Bone marrow (tissue), 2 donors: ENCODE data around the gene PCDHGA7.
"Not testable (repeated sequence)": the region's sequence is repeated elsewhere in the genome, so short reads cannot be mapped to it uniquely, and the experiment has no call there.

Experiments
- DNase-seq, 2 donors: peaks; one replicate each; lab custom pipeline; 2025; lab: John Stamatoyannopoulos, UW

PCDHGA7 gene

DNA sequence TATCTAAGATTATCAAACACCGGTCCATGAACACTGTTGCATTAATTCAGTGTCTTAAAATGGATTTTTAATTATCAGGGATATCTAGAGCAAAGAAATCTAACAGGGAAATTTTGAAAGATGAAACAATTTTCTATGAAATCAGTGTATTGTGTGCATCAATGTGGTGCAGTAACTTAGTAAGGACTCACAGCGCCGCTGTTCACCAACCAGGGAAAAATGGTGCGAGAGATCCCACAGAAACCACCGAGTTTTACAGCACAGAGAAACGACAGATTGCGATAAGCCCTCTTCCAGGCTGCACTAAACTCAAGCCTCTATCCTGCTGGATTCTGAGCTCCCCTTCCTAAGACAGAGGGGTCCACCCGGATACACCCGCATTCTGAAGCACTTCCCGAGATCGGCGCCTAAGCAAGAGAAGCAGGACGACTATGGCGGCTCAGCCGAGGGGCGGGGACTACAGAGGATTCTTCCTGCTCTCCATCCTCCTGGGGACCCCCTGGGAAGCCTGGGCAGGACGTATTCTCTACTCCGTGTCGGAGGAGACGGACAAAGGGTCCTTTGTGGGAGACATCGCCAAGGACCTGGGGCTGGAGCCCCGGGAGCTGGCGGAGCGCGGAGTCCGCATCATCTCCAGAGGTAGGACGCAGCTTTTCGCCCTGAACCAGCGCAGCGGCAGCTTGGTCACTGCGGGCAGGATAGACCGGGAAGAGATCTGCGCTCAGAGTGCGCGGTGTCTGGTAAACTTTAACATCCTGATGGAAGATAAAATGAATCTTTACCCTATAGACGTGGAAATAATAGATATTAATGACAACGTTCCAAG, at the start of gene PCDHGA7:
Gene PCDHGA7 (plus strand): TSS at position 274 of the 826 bp plus-strand sequence. CDS start 158 bp downstream, at position 432.
- no peak for DNase-seq

DNA sequence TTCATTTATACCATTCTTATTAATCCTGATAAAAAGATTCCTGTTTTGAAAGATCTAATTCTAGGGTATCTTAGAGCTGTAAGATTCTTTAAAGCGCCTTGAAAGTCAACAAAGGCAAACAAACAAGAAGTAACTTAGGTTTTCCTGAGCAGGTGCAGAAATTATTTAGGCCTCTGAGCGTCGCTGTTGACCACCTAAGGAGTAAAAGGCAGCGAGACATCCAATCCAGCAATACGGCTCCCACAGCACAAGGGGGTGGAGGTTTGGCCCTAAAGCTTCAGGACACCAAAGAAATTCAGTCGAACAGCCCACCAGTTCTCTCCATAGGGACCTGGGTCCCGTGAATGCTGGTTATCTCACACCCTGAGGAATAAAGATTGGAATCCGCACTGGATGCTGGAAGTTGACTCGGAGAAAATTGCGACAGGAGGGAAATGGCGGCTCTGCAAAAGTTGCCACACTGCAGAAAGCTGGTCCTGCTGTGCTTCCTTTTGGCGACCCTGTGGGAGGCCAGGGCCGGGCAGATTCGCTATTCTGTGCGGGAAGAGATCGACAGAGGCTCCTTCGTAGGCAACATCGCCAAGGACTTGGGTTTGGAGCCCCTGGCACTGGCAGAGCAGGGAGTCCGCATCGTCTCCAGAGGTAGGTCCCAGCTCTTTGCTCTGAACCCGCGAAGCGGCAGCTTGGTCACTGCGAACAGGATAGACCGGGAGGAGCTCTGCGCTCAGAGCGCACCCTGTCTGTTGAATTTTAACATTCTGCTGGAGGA, 43.8 kb upstream of the PCDHGA7 start, which contains the start of gene PCDHGA2:
Gene PCDHGA2 (plus strand): TSS at position 223 of the 769 bp plus-strand sequence.
- no peak for DNase-seq

DNA sequence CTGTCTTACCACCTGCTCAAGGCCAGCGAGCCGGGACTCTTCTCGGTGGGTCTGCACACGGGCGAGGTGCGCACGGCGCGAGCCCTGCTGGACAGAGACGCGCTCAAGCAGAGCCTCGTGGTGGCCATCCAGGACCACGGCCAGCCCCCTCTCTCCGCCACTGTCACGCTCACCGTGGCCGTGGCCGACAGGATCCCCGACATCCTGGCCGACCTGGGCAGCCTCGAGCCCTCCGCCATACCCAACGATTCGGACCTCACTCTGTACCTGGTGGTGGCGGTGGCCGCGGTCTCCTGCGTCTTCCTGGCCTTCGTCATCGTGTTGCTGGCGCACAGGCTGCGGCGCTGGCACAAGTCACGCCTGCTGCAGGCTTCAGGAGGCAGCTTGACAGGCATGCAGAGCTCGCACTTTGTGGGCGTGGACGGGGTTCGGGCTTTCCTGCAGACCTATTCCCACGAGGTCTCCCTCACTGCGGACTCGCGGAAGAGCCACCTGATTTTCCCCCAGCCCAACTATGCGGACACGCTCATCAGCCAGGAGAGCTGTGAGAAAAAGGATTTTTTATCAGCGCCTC, 41.7 kb upstream of the PCDHGA7 start:
- not testable (repeated sequence) for DNase-seq

DNA sequence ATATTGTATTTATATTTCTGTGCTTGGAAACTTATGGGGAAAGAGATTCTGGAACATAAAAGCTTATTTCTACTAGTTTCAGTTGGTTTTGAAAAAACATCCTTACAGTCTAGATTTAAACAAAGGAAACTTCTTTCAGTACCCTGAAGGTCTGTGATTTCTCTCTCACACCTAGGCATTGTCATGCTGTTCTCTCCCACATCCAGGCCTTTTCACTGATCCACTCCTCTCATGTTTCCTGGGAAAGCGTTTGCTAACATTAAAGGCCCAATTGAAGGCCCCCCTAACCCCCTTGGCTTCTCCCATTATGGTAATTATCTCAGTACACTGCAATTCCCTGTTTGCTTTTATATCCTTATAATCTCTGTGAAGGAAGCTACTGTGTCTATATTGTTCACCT, 39.8 kb upstream of the PCDHGA7 start:
- no peak for DNase-seq

DNA sequence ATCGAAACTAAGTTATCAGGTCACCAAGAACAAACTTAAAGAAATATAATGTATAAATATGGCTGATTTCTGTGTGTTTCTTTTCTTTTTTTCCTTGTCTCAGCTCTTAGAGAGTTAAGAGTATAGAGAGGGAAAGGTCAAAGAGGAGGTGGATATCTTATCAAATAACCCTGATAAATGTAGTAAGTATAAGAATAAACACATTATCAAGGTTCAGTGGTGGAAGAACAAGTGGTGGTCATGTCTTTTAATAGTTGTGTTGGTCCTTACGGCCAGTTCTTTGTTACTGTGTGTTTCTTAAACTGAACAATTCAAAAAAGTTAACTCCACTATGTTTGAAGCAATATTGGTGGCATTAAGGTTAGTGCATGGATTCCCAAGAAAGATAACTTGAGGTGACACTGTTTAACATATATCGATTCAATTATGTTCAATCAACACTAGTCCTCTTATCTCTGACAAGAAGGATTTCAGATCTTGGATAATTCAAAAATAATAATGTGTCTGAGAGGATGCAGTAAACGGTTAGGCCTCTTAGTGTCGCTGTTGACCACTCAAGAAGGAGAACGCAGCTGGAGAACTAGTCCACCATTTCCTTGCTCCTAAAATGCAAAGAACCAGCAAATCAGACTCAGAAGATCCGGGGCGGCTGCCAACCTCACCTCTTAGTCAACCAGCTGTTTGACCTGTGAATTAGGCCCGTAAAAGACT, 39.1 kb upstream of the PCDHGA7 start, which contains the start of gene PCDHGA3:
Gene PCDHGA3 (plus strand): TSS at position 588 of the 711 bp plus-strand sequence. CDS start 205 bp downstream, outside the sequence.
- DNase-seq: no peak

DNA sequence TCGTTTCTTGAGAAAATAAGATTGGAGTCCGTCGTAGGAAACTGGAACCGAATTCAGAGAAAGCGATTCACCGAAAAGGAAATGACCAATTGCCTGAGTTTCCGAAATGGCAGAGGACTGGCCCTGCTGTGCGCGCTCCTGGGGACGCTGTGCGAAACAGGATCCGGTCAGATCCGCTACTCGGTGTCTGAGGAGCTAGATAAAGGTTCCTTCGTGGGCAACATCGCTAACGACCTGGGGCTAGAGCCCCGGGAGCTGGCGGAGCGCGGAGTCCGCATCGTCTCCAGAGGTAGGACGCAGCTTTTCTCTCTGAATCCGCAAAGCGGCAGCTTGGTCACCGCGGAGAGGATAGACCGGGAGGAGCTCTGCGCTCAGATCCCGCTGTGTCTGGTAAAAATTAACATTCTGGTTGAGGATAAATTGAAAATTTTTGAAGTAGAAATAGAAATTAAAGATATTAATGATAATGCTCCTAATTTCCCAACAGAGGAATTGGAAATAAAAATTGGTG, 38.5 kb upstream of the PCDHGA7 start:
- DNase-seq: no peak

DNA sequence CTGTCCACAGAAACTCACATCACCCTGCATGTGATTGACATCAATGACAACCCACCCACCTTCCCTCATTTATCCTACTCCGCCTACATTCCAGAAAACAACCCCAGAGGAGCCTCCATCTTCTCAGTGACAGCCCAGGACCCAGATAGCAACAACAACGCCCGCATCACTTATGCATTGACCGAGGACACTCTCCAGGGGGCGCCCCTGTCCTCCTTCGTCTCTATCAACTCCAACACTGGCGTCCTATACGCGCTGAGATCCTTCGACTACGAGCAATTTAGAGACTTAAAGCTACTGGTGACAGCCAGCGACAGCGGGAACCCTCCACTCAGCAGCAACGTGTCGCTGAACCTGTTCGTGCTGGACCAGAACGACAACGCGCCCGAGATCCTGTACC, 37.2 kb upstream of the PCDHGA7 start:
- no peak for DNase-seq

DNA sequence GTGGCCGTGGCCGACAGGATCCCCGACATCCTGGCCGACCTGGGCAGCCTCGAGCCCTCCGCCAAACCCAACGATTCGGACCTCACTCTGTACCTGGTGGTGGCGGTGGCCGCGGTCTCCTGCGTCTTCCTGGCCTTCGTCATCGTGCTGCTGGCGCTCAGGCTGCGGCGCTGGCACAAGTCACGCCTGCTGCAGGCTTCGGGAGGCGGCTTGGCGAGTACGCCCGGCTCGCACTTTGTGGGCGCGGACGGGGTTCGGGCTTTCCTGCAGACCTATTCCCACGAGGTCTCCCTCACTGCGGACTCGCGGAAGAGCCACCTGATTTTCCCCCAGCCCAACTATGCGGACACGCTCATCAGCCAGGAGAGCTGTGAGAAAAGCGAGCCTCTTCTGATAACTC, 36.5 kb upstream of the PCDHGA7 start:
- not testable (repeated sequence) for DNase-seq

DNA sequence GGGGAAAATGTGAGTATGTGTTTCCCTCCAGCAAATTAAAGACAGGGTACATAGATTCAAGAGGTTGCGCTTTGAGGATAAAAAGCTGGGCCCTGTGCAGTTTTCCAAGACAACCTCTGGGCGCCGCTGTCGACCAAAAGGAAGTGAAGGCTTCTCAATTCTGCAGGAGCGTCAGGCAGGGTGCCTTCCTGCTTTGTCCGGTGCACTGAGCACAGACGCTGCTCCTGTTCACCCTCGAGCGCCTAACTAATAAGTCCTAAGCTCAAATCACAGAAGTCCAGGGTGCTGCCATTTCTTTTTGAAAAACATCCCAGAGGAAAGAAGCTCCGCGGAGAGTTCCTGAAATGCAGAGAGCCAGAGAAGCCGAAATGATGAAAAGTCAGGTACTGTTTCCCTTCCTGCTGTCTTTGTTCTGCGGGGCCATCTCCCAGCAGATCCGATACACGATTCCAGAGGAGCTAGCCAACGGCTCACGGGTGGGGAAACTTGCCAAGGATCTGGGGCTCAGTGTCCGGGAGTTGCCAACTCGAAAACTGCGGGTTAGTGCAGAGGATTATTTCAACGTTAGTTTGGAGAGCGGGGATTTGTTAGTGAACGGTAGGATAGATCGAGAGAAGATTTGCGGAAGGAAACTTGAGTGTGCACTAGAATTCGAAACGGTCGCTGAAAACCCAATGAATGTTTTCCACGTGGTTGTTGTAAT, 32.5 kb upstream of the PCDHGA7 start, which contains the start of gene PCDHGB1:
Gene PCDHGB1 (plus strand): TSS at position 183 of the 703 bp plus-strand sequence. CDS start 162 bp downstream, at position 345.
- DNase-seq: peak in 1 of 2 donors; percentile 14

DNA sequence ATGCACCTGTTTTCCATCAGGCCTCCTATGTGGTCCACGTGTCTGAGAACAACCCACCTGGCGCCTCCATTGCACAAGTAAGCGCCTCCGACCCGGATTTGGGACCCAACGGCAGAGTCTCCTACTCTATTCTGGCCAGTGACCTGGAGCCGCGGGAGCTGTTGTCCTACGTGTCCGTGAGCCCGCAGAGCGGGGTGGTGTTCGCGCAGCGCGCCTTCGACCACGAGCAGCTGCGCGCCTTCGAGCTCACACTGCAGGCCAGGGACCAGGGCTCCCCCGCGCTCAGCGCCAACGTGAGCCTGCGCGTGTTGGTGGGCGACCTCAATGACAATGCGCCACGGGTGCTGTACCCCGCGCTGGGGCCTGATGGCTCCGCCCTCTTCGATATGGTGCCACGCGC, 31.0 kb upstream of the PCDHGA7 start:
- no peak for DNase-seq

DNA sequence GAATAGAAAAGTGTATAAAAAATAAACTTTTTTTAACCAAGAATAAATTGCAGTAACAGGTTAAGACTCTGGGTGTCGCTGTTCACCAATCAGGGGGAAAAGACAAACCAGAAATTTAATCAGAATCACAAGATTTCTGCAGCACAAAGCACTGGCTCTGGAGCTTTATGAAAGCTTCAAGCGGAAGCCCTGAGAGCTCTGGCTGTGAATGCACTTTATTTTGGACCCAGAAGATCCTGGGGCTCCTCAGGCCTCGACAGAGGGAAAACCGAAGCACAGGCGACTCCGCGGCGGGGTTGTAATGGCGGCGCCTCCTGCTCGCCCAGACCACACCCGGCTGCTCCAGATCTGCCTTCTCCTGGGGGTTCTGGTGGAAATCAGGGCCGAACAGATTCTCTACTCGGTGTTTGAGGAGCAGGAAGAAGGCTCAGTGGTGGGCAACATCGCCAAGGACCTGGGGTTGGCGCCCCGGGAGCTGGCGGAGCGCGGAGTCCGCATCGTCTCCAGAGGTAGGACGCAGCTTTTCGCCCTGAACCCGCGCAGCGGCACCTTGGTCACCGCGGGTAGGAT, 27.6 kb upstream of the PCDHGA7 start, which contains the start of gene PCDHGA4:
Gene PCDHGA4 (plus strand): TSS at position 122 of the 570 bp plus-strand sequence. CDS start 87 bp downstream, at position 209.
- DNase-seq: no peak

DNA sequence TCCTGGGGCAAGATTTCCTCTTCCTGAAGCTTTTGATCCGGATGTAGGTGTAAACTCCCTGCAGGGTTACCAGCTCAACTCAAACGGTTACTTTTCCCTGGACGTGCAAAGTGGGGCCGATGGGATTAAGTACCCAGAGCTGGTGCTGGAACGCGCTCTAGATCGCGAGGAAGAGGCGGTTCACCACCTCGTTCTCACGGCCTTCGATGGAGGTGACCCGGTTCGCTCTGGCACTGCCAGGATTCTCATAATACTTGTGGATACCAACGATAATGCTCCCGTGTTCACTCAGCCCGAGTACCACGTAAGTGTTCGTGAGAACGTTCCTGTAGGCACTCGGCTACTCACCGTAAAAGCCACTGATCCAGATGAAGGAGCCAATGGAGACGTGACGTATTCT, 26.9 kb upstream of the PCDHGA7 start:
- DNase-seq: no peak

DNA sequence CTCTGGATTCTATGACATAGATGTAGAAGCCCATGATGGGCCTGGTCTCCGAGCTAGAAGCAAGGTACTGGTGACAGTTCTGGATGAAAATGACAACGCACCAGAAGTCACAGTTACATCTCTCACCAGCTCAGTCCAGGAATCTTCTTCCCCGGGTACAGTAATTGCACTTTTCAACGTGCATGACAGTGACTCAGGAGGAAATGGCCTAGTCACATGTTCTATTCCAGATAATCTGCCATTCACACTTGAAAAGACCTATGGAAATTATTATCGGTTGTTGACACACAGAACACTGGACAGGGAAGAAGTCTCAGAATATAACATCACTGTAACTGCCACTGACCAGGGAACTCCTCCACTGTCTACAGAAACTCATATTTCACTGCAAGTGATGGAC, 26.4 kb upstream of the PCDHGA7 start:
- no peak for DNase-seq

DNA sequence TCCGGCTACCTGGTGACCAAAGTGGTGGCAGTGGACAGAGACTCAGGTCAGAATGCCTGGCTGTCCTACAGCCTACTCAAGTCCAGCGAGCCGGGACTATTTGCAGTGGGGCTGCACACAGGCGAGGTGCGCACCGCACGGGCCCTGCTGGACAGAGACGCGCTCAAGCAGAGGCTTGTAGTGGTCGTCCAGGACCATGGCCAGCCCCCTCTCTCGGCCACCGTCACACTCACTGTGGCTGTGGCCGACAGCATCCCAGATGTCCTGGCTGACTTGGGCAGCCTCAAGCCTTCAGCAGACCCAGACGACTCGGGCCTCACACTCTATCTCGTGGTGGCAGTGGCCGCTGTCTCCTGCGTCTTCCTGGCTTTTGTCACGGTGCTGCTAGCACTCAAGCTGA, 25.6 kb upstream of the PCDHGA7 start:
- DNase-seq: no peak

DNA sequence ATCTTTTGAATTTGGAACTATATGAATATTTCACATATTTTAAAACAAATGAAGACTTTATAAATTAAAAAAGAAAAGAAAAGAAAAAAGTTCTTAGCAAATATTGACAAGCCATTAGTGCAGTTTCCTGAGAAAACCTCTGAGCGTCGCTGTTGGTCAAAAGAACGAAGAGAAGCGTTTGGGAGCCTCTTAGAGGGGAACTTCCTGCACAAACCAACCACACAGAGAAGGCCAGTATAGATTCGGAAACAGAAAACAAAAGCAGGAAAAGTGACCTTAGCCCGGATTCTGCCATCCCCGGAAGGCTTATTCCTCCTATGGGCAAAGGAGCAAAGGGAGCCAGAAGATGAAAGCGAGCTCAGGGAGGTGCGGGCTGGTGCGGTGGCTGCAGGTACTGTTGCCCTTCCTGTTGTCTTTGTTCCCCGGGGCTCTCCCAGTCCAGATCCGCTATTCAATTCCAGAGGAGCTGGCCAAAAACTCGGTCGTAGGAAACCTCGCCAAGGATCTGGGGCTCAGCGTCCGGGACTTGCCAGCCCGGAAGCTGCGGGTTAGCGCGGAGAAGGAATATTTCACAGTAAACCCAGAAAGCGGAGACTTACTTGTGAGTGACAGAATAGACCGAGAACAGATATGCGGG, 22.6 kb upstream of the PCDHGA7 start, which contains the start of gene PCDHGB2:
Gene PCDHGB2 (plus strand): TSS at position 205 of the 637 bp plus-strand sequence. CDS start 142 bp downstream, at position 347.
- DNase-seq: peak in 1 of 2 donors; percentile 78

DNA sequence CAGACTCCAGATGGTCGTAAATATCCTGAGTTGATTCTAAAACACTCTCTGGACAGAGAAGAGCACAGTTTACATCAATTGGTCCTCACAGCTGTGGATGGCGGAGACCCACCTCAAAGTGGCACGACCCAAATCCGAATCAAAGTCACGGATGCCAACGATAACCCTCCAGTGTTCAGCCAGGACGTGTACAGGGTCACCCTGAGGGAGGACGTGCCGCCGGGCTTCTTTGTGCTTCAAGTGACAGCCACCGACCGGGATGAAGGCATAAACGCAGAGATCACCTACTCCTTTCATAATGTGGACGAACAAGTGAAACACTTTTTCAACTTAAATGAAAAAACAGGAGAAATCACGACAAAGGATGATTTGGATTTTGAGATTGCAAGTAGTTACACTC, 21.9 kb upstream of the PCDHGA7 start:
- DNase-seq: no peak

DNA sequence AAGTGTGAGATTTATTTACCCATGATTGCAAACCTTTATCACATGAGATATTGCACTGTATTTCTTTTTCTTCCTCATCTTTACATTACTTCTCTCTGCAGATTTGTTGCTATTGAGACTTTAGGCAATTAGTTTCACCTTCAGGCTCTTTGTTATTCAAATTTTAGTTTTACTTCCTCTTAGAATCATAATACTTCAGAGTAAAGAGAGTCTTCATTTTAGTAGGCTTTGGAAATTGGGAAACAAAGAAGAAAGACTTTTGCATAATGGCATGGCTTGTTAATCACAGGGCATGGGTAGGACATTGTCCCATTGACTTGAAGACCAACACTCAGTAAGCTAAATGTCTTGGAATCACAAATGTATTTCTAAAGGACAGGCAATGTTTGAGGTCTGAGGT, 19.8 kb upstream of the PCDHGA7 start:
- no peak for DNase-seq

DNA sequence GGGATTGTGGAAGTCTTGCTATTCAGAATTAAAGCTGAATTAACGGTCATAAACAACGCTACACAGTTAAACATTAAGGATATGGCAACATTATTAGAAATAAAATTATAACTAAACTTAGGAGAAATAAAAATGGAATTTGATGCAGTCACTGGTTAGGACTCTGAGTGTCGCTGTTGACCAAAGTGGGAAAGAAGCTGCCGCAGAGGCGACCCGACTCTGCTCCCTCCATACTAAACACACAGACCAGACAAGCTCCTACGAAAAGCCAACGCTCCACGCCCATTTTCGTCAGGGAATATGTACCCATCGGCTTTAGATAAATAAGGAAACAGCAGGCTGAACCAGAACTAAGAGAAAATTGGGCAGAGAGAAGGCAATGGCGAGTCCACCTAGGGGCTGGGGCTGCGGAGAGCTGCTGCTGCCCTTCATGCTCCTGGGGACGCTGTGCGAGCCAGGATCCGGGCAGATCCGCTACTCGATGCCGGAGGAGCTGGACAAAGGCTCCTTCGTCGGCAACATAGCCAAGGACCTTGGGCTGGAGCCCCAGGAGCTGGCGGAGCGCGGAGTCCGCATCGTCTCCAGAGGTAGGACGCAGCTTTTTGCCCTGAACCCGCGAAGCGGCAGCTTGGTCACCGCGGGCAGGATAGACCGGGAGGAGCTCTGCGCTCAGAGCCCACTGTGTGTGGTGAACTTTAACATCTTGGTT, 18.4 kb upstream of the PCDHGA7 start, which contains the start of gene PCDHGA5:
Gene PCDHGA5 (plus strand): TSS at position 211 of the 709 bp plus-strand sequence. CDS start 169 bp downstream, at position 380.
- DNase-seq: no peak
